ENCODE measurements around the gene ANKRD12. TPM values are rescaled to one million over a fixed set of nuclear protein-coding genes. Genes with fewer than 3 reads are reported as not detected.

The ANKRD12 gene
- polyA plus RNA-seq, 1 donor from 2014 or later = 32.3 TPM

DNA sequence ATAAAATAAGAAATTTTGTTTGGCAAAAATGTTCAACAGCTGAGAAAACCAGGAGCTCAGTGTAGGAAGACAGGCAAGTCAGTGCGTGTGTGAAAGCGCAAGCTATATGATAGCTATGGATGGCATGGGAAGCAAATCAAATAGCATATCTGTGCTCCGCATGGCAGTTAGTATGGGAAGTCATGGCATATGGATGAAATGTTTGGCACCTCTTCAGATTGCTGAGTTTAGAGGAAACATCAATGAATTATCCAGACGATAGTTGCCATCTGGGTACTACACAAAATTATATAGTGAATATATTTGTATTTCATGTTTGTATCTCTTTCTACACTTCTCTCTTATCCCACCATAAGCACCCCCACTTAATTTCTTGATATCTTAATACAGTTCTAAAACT is 112.1 kb downstream of the ANKRD12 start:
- Histone ChIP-seq H3K9me3 (ENCODE audit: low read length) (no peaks in the 10 kb centered on the region), H3F3A (ENCODE audit: insufficient read depth, low read length, poor library complexity, severe bottlenecking) (no peaks in the 10 kb centered on the region), H3K27me3 (ENCODE audit: insufficient read depth, low read depth, low read length) (no peaks in the 10 kb centered on the region), H3K4me2 (ENCODE audit: low read length) (no peak overlapping the region), H3K4me3 (ENCODE audit: low read length) (no peak overlapping the region), H3K9me2 (ENCODE audit: insufficient read depth, low read length) (no peaks in the 10 kb centered on the region), H3K79me2 (replicated peaks; ENCODE audit: insufficient read depth, low read length) (no peaks in the 10 kb centered on the region), H3K36me3 (ENCODE audit: insufficient read depth, low read length) (no peaks in the 10 kb centered on the region), H3K9ac (ENCODE audit: low read length) (no peak overlapping the region), H2AFZ (ENCODE audit: low read depth, low read length) (no peak overlapping the region), H4K20me1 (ENCODE audit: insufficient read depth) (no peaks in the 10 kb centered on the region), H3K27ac (ENCODE audit: low read length) (no peak overlapping the region)
- TF ChIP-seq, protein P1, sequence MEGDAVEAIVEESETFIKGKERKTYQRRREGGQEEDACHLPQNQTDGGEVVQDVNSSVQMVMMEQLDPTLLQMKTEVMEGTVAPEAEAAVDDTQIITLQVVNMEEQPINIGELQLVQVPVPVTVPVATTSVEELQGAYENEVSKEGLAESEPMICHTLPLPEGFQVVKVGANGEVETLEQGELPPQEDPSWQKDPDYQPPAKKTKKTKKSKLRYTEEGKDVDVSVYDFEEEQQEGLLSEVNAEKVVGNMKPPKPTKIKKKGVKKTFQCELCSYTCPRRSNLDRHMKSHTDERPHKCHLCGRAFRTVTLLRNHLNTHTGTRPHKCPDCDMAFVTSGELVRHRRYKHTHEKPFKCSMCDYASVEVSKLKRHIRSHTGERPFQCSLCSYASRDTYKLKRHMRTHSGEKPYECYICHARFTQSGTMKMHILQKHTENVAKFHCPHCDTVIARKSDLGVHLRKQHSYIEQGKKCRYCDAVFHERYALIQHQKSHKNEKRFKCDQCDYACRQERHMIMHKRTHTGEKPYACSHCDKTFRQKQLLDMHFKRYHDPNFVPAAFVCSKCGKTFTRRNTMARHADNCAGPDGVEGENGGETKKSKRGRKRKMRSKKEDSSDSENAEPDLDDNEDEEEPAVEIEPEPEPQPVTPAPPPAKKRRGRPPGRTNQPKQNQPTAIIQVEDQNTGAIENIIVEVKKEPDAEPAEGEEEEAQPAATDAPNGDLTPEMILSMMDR (IDR thresholded peaks at IDR 0.05; ENCODE audit: poor library complexity, severe bottlenecking) = no peak
- TF ChIP-seq, protein P2, sequence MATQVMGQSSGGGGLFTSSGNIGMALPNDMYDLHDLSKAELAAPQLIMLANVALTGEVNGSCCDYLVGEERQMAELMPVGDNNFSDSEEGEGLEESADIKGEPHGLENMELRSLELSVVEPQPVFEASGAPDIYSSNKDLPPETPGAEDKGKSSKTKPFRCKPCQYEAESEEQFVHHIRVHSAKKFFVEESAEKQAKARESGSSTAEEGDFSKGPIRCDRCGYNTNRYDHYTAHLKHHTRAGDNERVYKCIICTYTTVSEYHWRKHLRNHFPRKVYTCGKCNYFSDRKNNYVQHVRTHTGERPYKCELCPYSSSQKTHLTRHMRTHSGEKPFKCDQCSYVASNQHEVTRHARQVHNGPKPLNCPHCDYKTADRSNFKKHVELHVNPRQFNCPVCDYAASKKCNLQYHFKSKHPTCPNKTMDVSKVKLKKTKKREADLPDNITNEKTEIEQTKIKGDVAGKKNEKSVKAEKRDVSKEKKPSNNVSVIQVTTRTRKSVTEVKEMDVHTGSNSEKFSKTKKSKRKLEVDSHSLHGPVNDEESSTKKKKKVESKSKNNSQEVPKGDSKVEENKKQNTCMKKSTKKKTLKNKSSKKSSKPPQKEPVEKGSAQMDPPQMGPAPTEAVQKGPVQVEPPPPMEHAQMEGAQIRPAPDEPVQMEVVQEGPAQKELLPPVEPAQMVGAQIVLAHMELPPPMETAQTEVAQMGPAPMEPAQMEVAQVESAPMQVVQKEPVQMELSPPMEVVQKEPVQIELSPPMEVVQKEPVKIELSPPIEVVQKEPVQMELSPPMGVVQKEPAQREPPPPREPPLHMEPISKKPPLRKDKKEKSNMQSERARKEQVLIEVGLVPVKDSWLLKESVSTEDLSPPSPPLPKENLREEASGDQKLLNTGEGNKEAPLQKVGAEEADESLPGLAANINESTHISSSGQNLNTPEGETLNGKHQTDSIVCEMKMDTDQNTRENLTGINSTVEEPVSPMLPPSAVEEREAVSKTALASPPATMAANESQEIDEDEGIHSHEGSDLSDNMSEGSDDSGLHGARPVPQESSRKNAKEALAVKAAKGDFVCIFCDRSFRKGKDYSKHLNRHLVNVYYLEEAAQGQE (IDR thresholded peaks at IDR 0.05; ENCODE audit: borderline replicate concordance) = no peak
- TF ChIP-seq POLR2AphosphoS5 (IDR thresholded peaks at IDR 0.05) = no peak
- no peak for TF ChIP-seq SMC3 (conservative IDR thresholded peaks at IDR 0.05; ENCODE audit: poor library complexity)
- TF ChIP-seq RAD21 (conservative IDR thresholded peaks at IDR 0.05) = no peak
- TF ChIP-seq MXI1 (conservative IDR thresholded peaks at IDR 0.05; ENCODE audit: poor library complexity, severe bottlenecking) = no peak
- TF ChIP-seq TAF1 (IDR thresholded peaks at IDR 0.05; ENCODE audit: low read depth) = no peak
- no peak for TF ChIP-seq EP300 (conservative IDR thresholded peaks at IDR 0.05; ENCODE audit: poor library complexity, severe bottlenecking)
- no peak for TF ChIP-seq EZH2 (IDR thresholded peaks at IDR 0.05; ENCODE audit: borderline replicate concordance, insufficient read depth, low read length, poor library complexity, severe bottlenecking)

DNA sequence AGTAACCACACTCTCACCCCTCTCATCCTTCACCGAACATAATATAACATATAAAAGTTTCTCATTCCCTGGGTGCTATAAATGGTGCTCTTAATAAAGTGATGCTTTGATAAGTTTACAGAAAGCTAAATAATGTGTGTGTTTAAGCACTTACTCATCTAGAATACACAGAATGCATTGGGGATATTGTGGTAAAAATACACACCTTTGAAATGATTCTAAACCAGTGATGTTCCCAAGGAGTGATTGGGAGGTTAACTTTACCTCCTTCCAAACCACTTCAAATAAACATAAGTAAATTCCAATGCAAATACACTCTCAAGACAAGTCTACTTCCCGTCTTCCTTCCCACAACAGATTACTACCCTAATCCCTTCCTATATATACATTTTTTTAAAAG is 112.7 kb downstream of the ANKRD12 start:
- Histone ChIP-seq H3K9me3 (ENCODE audit: low read length) (no peaks in the 10 kb centered on the region), H2AFZ (ENCODE audit: low read depth, low read length) (no peak overlapping the region), H3K4me3 (ENCODE audit: low read length) (no peak overlapping the region), H4K20me1 (ENCODE audit: insufficient read depth) (no peaks in the 10 kb centered on the region), H3F3A (ENCODE audit: insufficient read depth, low read length, poor library complexity, severe bottlenecking) (no peaks in the 10 kb centered on the region), H3K36me3 (ENCODE audit: insufficient read depth, low read length) (no peaks in the 10 kb centered on the region), H3K4me2 (ENCODE audit: low read length) (no peak overlapping the region), H3K27me3 (ENCODE audit: insufficient read depth, low read depth, low read length) (no peaks in the 10 kb centered on the region), H3K9ac (ENCODE audit: low read length) (no peak overlapping the region), H3K79me2 (replicated peaks; ENCODE audit: insufficient read depth, low read length) (no peaks in the 10 kb centered on the region), H3K9me2 (ENCODE audit: insufficient read depth, low read length) (no peaks in the 10 kb centered on the region), H3K27ac (ENCODE audit: low read length) (no peak overlapping the region)
- TF ChIP-seq RAD21 (conservative IDR thresholded peaks at IDR 0.05) (no peak), TAF1 (IDR thresholded peaks at IDR 0.05; ENCODE audit: low read depth) (no peak), EZH2 (IDR thresholded peaks at IDR 0.05; ENCODE audit: borderline replicate concordance, insufficient read depth, low read length, poor library complexity, severe bottlenecking) (no peak), EP300 (conservative IDR thresholded peaks at IDR 0.05; ENCODE audit: poor library complexity, severe bottlenecking) (no peak)
- TF ChIP-seq, protein P1 (IDR thresholded peaks at IDR 0.05; ENCODE audit: poor library complexity, severe bottlenecking) = no peak
- TF ChIP-seq, protein P2 (IDR thresholded peaks at IDR 0.05; ENCODE audit: borderline replicate concordance) = no peak

Data from neural cell (in vitro differentiated cells).